Posterior vena cava (tissue), 2 donors: ENCODE results near the gene RAD51. TPM values are rescaled to one million over a fixed set of nuclear protein-coding genes. Genes with fewer than 3 reads are reported as not detected.
"Not testable (repeated sequence)": the region's sequence is repeated elsewhere in the genome, so short reads cannot be mapped to it uniquely, and the experiment has no call there.

Source experiments
- DNase-seq: peaks from one replicate; pipeline ENCODE4 v3.0.0-alpha.2; 2020; ENCODE audit warnings: low spot score
- intact Hi-C, 2 donors: fragments of 100-400 bp; cut with DNase I; formaldehyde crosslinking; loops; one replicate each; pipeline versions ENCODE4 v1.14.1 to v1.14.2; 2022 to 2023
- long read RNA-seq, 2 donors: library from polyadenylated mRNA; unstranded; transcript quantifications; one replicate each; pipeline ENCODE4 v2.0.0, GENCODE V29; 2020 to 2021
- total RNA-seq, 2 donors: library from RNA; stranded (reverse); fragmentation: NEBNext Ultra II Directional; extraction: Animal tissue kit (Norgen Biotek cat#: 25700); gene quantifications; one replicate each; pipeline ENCODE4 v1.2.1, GENCODE V29; 2021
- donor health status: DM: yes; HTN: yes; CAD: no.
- donor health status: DM: yes; HTN: yes; CAD: no.

The RAD51 gene
- total RNA-seq: 1 to 10 TPM in 1 of 2 donors, under 1 TPM in 1; 0.52 to 1.0 TPM
- long read RNA-seq, donor 1: 0 reads
- long read RNA-seq, donor 2, transcript RAD51-201 (10 exons, 2,449 nt): major isoform, 6 of 7 reads
- long read RNA-seq, donor 2, partial matches to known transcripts: 0 of 7 reads
- long read RNA-seq, donor 2, other reads (novel, unspliced or antisense): 1 of 7 reads

DNA sequence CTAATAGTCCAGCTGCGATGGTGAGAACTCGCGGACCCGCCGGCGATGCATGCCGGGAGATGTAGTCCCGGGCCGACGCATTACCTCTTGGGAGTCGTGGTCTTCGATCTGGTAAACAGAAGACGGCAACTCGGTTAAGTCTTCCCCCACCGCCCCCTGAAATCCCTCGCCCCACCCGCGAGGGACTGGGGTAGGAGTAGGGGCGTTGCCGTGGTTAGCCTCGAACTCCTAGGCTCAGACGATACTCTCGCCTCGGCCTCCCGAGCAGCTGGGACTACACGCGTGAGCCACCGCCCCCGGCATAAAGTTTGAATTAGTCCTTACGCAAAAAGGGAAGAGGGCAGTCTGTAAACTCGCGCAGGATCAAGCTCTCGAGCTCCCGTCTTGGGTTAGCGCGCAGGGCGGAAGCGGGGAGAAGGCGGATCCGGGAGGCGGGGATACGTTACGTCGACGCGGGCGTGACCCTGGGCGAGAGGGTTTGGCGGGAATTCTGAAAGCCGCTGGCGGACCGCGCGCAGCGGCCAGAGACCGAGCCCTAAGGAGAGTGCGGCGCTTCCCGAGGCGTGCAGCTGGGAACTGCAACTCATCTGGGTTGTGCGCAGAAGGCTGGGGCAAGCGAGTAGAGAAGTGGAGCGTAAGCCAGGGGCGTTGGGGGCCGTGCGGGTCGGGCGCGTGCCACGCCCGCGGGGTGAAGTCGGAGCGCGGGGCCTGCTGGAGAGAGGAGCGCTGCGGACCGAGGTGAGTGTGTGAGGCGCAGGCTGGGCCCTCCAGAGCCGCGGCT is at the start of gene RAD51:
Gene RAD51, plus strand, starts transcription at position 487 of the 781 bp plus-strand sequence. CDS start 3,585 bp downstream, outside the sequence.
- intact Hi-C loops: no loop called here
- peak; percentile 99 for DNase-seq

DNA sequence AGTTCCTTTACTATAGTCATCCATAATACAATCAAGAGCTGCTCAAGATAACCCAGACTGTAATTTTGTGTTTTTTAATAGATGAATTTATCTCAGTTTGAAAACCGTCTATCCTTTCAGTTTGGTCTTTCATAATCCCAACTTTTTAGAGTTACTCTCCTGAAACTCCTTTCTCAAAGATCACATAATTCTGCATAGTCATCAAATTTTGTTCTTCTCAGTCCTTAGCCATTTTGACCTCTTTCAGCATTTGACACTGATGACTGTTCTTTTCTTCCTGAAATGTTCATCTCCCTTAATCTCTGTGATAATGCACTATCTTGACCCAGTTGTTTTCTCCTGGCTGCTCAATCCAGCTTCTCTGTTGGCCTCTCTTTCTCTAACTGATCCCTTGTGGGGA is 47.5 kb upstream of the RAD51 start:
- intact Hi-C loops: no loop called here
- DNase-seq: no peak

DNA sequence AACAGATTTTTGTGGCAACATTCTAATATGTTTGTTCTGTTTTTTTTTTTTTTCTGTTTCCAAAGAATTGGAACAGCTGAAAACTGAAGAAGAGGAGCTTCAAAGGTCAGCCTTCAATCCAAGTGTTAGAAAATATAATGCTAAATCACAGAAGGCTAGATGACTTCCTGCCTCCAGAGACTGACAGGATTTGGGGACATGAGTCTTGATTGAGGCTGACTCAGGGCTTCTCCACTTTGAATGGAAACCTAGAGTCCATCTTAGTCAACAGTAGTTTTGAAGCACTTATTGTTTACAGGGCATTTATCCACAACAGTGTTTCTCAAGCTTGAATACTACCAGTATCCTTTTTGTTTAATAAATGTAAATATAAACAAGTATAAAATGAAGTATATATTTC is 44.5 kb upstream of the RAD51 start:
- intact Hi-C loops: no loop called here
- DNase-seq: no peak

DNA sequence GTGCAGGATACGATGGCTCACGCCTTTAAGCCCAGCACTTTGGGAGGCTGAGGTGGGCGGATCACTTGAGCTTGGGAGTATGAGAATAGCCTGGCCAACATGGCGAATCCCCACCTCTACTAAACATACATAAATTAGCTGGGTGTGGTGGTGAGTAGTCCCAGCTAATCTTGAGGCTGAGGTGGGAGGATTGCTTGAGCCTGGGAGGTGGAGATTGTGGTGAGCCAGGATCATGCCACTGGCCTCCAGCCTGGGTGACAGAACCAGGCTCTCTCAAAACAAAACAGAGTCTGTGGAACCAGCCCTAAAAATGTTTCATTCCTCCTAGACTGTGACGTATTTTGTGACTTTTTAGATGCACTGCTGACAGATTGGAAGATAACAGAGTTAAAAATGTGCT is 34.3 kb upstream of the RAD51 start:
- no peak for DNase-seq
- intact Hi-C loops: loop anchor here in 1 of 2 donors (5.0 kb wide), 1 partner anchor 238 kb away; no protein-coding TSS in a partner anchor

DNA sequence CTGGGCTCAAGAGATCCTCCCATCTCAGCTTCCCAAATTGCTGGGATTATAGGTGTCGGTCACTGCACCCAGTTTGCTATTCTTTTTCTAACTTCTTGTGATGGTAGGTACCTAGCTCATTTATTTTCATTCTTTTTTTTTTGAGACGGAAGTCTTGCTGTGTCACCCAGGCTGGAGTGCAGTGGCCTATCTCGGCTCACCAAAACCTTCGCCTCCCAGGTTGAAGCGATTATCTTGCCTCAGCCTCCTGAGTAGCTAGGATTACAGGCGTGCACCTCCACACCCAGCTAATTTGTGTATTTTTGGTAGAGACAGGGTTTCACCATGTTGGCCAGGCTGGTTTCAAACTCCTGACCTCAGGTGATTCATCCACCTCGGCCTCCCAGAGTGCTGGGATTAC is 30.1 kb upstream of the RAD51 start:
- intact Hi-C loops: loop anchor here in 1 of 2 donors (5.0 kb wide), 1 partner anchor 243 kb away; no protein-coding TSS in a partner anchor
- no peak for DNase-seq

GRCh38 chr15:40676290-40676689 is 18.7 kb upstream of the RAD51 start:
- DNase-seq, intact Hi-C loops: not testable (repeated sequence)

DNA sequence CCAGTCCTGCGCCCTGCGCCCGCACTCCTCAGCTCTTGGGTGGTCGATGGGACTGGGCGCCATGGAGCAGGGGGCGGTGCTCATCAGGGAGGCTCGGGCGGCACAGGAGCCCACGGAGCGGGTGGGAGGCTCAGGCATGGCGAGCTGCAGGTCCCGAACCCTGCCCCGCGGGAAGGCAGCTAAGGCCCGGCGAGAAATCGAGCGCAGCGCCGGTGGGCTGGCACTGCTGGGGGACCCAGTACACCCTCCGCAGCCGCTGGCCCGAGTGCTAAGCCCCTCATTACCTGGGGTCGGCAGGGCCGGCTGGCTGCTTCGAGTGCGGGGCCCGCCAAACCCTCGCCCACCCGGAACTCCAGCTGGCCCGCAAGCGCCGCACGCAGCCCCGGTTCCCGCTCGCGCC is 18.1 kb upstream of the RAD51 start:
- intact Hi-C loops, DNase-seq: not testable (repeated sequence)

- intact Hi-C loops: no loop called here
- DNase-seq: no peak
Observed at GRCh38 chr15:40680151-40680550, 14.8 kb upstream of the RAD51 start.

- intact Hi-C loops, DNase-seq: not testable (repeated sequence)
Observed at GRCh38 chr15:40680959-40681358, 14.0 kb upstream of the RAD51 start.

DNA sequence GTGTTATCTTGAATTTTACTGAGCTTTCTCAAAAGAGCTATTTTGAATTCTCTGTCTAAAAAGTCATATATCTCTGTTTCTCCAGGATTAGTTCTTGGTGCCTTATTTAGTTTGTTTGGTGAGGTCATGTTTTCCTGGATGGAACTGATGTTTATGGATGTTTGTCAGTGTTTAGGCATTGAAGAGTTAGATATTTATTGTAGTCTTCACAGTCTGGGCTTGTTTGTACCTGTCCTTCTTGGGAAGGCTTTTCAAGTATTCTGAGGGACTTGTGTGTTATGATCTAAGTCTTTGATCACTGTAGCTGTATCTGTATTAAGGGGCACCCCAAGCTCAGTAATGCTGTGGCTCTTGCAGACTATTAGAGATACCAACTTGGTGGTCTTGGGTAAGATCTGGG is 10.6 kb upstream of the RAD51 start:
- intact Hi-C loops: no loop called here
- DNase-seq: no peak

DNA sequence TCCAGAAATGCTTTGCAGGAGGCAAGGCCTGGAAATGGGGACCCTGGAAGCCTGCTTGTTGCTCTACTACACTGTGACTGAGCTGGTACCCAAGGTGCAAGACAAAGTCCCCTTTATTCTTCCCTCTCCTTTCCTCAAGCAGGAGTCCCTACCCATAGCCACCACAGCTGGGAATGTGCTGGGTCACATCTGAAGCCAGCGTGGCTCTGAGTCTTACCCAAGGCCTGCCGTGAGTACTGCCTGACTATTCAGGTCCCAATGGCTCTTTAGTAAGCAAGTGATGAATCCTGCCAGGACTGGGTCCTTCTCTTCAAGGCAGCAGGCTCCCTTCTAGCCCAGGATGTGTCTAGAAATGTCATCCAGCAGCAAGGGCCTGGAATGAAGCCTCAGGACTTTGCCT is 9.6 kb upstream of the RAD51 start:
- intact Hi-C loops: no loop called here
- DNase-seq: no peak

DNA sequence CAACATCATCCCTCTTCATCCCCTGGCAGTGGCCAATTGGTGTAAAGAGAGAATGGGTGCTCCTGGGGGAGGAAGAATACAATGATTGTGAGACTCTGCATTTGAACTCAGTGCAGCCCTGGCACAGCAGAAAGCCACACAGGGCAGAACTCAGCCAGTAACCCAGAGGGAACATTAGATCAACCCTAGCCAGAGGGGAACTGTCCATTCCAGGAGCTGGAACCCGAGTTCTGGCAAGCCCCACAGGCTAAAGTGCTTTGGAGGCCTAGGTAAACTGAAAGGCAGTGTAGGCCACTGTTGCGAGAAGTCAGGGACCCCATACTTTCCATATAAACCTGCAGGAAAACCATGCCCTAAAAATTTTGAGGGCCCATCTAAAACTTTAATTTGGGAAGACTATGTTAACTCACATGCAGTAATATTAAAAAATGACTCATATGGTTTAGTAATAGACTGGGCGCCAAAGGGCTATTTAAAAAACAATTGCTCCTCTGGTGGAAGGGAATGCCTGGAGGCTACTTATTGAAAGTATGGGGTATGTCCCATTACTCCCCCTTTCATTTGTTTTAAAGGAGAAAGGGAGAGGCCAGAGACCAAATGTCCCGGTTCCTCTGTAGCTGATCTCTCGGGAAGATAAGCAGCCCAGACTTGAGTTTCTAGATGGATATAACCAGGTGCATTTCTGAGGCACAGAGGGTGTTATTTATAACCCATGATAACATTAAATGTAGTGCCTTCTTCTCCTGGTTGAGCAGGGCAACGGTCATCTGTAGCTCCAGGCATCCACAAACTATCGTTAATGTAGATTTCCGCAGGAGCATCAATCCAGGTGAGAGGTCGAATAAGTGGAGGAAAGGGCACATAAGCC is 5.8 kb upstream of the RAD51 start:
- no peak for DNase-seq
- intact Hi-C loops: no loop called here

DNA sequence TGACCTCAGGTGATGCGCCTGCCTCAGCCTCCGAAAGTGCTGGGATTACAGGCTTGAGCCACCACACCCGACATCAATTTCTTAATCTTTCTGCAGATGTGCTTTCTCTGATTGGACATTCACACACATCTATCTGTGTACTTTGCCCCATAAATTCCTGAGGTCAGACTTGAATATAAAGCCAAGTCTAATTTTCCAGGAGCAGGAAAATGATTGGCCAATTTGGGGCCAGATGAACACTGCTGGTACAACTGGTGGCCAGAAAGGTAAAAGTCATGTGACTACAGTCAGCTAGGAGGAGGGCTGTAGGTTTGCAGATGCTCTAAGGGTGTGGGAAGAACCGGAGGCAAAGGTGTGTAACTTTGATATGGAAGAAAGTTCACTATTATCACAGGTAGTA is 3.2 kb upstream of the RAD51 start:
- intact Hi-C loops: no loop called here
- no peak for DNase-seq

DNA sequence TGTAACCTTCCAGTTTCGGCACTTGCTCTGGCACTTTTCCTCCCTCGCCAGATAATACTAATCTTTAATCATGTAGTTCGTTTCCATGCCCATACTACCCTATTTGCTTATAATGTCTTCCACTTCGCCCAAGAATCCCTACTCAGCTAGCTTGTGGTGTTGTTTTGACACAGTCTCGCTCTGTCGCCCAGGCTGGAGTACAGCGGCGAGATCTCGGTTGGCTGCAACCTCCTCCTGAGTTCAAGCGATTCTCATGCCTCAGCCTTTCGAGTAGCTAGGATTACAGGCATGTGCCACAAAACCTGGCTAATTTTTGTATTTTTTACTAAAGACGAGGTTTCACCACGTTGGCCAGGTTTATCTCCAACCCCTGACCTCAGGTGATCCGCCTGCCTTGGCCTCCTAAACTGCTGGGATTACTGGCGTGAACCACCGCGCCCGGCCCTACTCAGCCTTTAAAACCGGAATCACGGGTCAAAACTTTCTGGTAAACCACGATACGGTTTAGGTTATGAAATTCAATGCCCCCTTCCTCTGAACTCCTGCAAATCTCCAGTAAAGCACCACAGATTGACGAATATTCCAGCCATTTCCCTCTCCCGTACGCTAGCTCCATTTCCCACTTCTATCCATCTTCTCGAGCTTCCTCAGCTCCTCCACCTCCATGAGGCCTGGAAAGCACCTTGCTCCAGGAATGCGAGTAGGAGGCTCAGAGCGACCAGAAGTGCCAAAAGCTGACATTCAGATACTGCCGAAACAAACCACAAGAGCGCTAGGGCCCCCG is 878 bp upstream of the RAD51 start:
- DNase-seq: no peak
- intact Hi-C loops: no loop called here

GRCh38 chr15:40695469-40695890 is 506 bp downstream of the RAD51 start:
- intact Hi-C loops: no loop called here

GRCh38 chr15:40696228-40696627 is 1.3 kb downstream of the RAD51 start:
- intact Hi-C loops: no loop called here
- no peak for DNase-seq

More at GRCh38 chr15:40695469-40695890, 506 bp downstream of the RAD51 start:
- no peak for DNase-seq

DNA sequence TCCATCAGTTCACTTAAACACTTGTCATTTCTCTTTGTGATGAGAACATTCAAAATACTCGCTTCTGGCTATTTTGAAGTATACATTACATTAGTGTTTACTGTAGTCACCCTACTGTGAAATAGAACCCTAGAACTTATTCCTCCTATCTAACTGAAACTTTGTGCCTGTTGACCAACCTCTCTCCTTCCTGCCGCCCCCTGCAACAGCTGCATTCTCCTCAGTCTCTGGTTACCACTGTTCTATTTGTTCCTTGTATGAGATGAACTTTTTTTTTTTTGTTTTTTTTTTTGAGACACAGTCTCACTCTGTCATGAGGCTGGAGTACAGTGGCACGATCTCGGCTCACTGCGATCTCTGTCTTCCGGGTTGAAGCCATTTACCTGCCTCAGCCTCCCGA is 2.9 kb downstream of the RAD51 start:
- intact Hi-C loops: no loop called here
- no peak for DNase-seq

GRCh38 chr15:40702077-40702476 is 7.1 kb downstream of the RAD51 start:
- intact Hi-C loops: loop anchor here in 1 of 2 donors (10.0 kb wide), 2 partner anchors 597 to 1193 kb away; partner anchors contain the start of genes BMF and SPTBN5
- DNase-seq: no peak

DNA sequence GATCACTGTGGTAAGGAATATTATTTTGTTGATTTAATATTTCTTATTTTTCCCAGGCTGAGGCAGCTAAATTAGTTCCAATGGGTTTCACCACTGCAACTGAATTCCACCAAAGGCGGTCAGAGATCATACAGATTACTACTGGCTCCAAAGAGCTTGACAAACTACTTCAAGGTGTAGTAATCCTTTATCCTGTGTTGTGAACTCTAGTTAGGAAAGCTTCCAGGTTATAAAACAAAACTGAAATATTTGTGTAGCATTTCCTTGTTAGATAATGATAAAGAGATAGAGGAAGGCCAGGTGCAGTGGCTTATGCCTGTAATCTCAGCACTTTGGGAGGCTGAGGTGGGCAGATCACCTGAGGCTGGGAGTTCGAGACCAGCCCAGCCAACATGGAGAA is 11.1 kb downstream of the RAD51 start:
- no peak for DNase-seq
- intact Hi-C loops: loop anchor here in 1 of 2 donors (10.0 kb wide), 2 partner anchors 601 to 1189 kb away; partner anchors contain the start of genes BMF and SPTBN5
